ENCODE data around the gene ANKRD27. TPM values are rescaled to one million over a fixed set of nuclear protein-coding genes. Genes with fewer than 3 reads are reported as not detected.

ANKRD27 gene
- total RNA-seq, 1 experiment from 2014 or later, result 45.3 TPM

GRCh38 chr19:32558607-32559228 lies 116.3 kb downstream of the ANKRD27 start:
- no peak for DNase-seq (ENCODE audit: low read depth)

- no peak for DNase-seq (ENCODE audit: low read depth)
Measured at GRCh38 chr19:32555786-32556185, 119.2 kb downstream of the ANKRD27 start.

- DNase-seq (ENCODE audit: low read depth), result no peak
Measured at GRCh38 chr19:32550666-32551065, 124.3 kb downstream of the ANKRD27 start.

Small RNAs within 50 kb of the gene (small RNA-seq; reads per million reads assigned to genes)
- gene RN7SL789P (not detected), gene SNORA68B (2.1 reads per million, percentile 83 among the genes with 10 or more reads in this experiment)

Other genes with a start within 250 kb of the ANKRD27 start
- 239 and 252 TPM in 2 replicates for gene PDCD5, start 94.0 kb downstream of the ANKRD27 start, total RNA-seq (2014; rRNA removed; shearing (Covaris generic))
- gene RGS9BP, start 668 bp upstream of the ANKRD27 start, total RNA-seq (2014; rRNA removed; shearing (Covaris generic)), result 1.9 and 2.2 TPM in 2 replicates
- gene NUDT19, start 16.6 kb upstream of the ANKRD27 start, total RNA-seq (2014; rRNA removed; shearing (Covaris generic)), result 8.9 and 15.4 TPM in 2 replicates
- gene TDRD12, start 44.6 kb upstream of the ANKRD27 start, total RNA-seq (2014; rRNA removed; shearing (Covaris generic)), result 0.05 TPM in 1 of 2 replicates, not detected in the other
- not detected in 2 replicates for gene SLC7A9, start 194.6 kb upstream of the ANKRD27 start, total RNA-seq (2014; rRNA removed; shearing (Covaris generic))